GM19351 (cell line): Measurements from ENCODE around the gene FBXL13.
"Not testable (repeated sequence)": the region's sequence is repeated elsewhere in the genome, so short reads cannot be mapped to it uniquely, and the experiment has no call there.

Experiments used
- ATAC-seq: cut with Tn5 transposase; IDR thresholded peaks from one replicate; pipeline ENCODE4 v1.9.1; 2021; ENCODE audit warnings: mild to moderate bottlenecking, moderate library complexity; ENCODE audit not compliant: unreplicated experiment

Gene FBXL13

GRCh38 chr7:102832674-102833073 is 241.9 kb downstream of the FBXL13 start:
- ATAC-seq: no peak

- no peak for ATAC-seq
These were observed 244.4 kb downstream of the FBXL13 start for GRCh38 chr7:102830197-102830596.

GRCh38 chr7:102829075-102829474 is 245.5 kb downstream of the FBXL13 start:
- ATAC-seq: no peak

GRCh38 chr7:102828286-102828685 is 246.3 kb downstream of the FBXL13 start:
- ATAC-seq: no peak

- no peak for ATAC-seq
These were observed 251.0 kb downstream of the FBXL13 start for GRCh38 chr7:102823390-102824119.

GRCh38 chr7:102821994-102822747 is 252.4 kb downstream of the FBXL13 start:
- no peak for ATAC-seq

GRCh38 chr7:102819151-102819550 is 255.4 kb downstream of the FBXL13 start:
- ATAC-seq: no peak

- no peak for ATAC-seq
These were observed 256.7 kb downstream of the FBXL13 start for GRCh38 chr7:102817616-102818573.

- no peak for ATAC-seq
These were observed 260.5 kb downstream of the FBXL13 start for GRCh38 chr7:102814025-102814471.

- ATAC-seq: no peak
These were observed 261.2 kb downstream of the FBXL13 start for GRCh38 chr7:102813191-102814024.

GRCh38 chr7:102811942-102812678 is 262.5 kb downstream of the FBXL13 start:
- ATAC-seq: no peak

GRCh38 chr7:102810916-102811315 is 263.7 kb downstream of the FBXL13 start:
- no peak for ATAC-seq

GRCh38 chr7:102806613-102807012 is 268.0 kb downstream of the FBXL13 start:
- ATAC-seq: no peak

GRCh38 chr7:102795987-102796595 is 278.5 kb downstream of the FBXL13 start:
- not testable (repeated sequence) for ATAC-seq

- ATAC-seq: not testable (repeated sequence)
These were observed 280.0 kb downstream of the FBXL13 start for GRCh38 chr7:102794567-102794966.

GRCh38 chr7:102791831-102792230 is 282.8 kb downstream of the FBXL13 start:
- not testable (repeated sequence) for ATAC-seq

GRCh38 chr7:102791367-102791766 is 283.2 kb downstream of the FBXL13 start:
- not testable (repeated sequence) for ATAC-seq

GRCh38 chr7:102790364-102791100 is 284.1 kb downstream of the FBXL13 start:
- not testable (repeated sequence) for ATAC-seq
